GM12872 (cell line): ENCODE results near the gene DHDDS.

Experiments
- CTCF ChIP-seq: IDR thresholded peaks from 3 replicates; pipeline ENCODE4 v1.5.1; 2011; ENCODE audit warnings: low read depth, mild to moderate bottlenecking, low read length, moderate library complexity; ENCODE audit not compliant: insufficient read depth

Gene DHDDS

GRCh38 chr1:26472320-26472900 lies 40.3 kb downstream of the DHDDS start, which contains the start of gene HMGN2:
Gene HMGN2, plus strand, starts transcription at chr1:26472440. Its CDS starts 173 bp downstream, at chr1:26472613.
- TF ChIP-seq CTCF = no peak

DNA sequence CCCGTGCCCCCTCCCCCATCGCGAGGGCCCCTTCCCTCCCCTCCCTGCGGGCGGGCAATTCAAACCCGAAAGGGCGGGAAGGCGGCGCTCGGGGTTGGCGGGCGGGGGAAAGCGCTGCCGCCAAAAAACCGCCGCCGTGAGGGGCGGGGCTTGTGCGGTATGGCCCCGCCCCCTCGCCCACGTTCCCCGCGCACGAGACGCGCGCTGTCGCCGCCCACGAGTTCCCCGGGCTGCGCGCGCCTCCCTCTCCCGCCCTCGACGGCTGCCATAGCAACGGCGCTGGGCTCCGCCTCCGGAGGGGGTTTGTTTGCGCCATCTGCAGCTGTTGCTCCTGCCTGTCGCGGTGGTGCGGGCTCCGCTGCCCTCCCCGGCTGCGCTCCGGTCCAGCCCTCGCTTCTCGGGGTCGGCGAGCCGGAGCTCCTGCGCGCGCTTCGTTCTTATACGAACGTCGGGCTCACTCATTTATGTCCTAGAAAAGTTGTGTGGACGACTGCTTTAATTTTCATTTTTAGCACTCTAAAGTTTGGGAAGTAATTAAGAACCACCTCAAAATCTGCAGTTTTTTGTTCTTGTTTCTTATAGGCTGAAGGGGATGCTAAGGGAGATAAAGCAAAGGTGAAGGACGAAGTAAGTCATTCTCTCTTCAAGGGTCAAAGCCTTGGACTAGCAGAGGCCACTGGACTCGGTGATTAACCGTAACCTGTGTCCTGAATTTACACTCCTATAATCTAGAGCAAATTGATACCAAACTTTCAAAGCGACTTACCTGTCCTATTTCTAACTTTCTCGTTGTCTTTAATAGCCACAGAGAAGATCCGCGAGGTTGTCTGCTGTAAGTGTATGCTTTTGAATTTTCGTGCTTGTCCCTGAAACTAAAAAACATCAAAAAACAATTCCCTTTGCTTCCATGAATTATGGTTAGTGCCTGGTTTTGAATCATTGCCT lies 41.1 kb downstream of the DHDDS start:
- TF ChIP-seq CTCF = no peak

DNA sequence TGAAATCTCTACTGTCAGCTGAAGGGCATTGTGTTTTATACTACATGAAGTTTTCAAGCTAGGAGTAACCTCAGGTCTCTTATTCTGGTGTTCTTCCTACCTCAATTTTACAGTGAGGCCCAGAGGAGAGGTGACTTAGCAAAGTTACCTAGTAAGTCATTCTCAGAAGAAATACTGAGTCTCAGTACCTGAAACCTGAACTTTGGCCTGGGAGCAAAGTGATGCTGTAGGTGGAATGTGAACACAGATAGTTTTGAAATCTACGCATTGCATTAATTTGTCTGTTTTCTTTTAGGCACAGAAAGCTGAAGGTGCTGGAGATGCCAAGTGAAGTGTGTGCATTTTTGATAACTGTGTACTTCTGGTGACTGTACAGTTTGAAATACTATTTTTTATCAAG lies 42.7 kb downstream of the DHDDS start:
- TF ChIP-seq CTCF = no peak

GRCh38 chr1:26475989-26476388 lies 43.9 kb downstream of the DHDDS start:
- TF ChIP-seq CTCF = no peak

DNA sequence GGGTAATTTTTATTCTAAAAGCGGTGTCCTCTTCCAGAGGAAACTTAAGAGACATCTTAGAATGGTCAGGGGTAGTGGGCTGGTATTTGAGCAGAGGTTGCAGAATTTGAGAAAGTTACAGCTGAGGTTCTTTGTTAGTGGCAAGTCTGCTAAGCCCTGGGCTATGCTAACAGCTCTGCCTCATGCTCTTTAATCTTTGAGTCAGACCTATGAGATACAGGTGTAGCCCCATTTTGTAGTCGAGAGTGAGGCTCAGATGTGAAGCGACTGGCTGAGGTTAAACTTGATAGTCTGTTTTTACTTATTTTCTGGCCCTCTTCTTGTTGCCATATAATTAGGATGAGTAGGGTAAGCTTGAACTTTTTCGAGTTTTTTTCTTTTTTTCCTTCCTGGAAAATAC lies 44.8 kb downstream of the DHDDS start:
- TF ChIP-seq CTCF = no peak

DNA sequence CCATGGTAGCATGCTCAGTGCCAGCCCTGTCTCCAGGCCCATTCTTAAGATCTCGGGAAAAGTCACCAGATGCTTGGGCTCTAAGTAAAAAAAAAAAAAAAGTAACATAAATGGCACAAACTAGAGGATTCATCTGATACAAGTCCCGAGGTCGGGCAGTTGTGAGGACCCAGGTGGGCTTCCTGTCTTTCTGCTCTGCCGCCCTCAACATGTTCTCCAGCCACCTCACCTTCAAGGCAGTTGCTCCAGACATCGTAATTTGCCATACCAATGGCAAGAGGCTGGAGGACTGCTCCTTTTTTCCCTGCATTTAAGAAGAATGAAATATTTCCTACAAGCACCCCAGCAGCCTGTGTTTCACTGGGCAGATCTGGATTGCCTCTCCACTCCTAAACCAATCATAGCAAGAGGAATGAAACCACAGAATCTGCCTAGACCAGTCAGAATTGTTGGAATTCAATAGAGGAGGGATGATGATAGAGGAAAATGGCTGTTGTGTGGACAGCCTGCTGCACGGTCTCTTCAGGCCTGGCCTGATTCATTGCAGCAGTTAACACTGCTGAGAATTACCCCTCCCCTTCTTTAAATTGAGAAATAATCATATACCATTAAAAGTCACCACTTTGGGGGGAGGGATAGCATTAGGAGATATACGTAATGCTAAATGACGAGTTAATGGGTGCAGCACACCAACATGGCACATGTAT lies 45.5 kb downstream of the DHDDS start:
- TF ChIP-seq CTCF = no peak

GRCh38 chr1:26478159-26478558 lies 46.0 kb downstream of the DHDDS start:
- TF ChIP-seq CTCF = no peak
